ENCODE results near the gene SLC6A11.

Gene SLC6A11

GRCh38 chr3:10946526-10946925 is 130.5 kb downstream of the SLC6A11 start:
- no peak for TF ChIP-seq CTCF (IDR thresholded peaks at IDR 0.05)
- Histone ChIP-seq H3K27ac (no peak overlapping the region), H2AFZ (no peak overlapping the region), H3K79me2 (no peaks in the 10 kb centered on the region), H3K9me3 (ENCODE audit: control insufficient read depth, low read length) (no peaks in the 10 kb centered on the region), H3K4me2 (ENCODE audit: low read length) (no peak overlapping the region), H3K27me3 (ENCODE audit: control insufficient read depth, insufficient read depth, low read length) (no peaks in the 10 kb centered on the region), H3K4me1 (peaks cover 4% of the 10 kb centered on the region), H3K4me3 (ENCODE audit: low read depth, low read length) (no peak overlapping the region), H3K36me3 (ENCODE audit: control insufficient read depth, insufficient read depth, low read length) (no peaks in the 10 kb centered on the region), H3K9ac (no peak overlapping the region)

GRCh38 chr3:10948326-10948725 is 132.3 kb downstream of the SLC6A11 start:
- Histone ChIP-seq H3K4me2 (ENCODE audit: low read length) (no peak overlapping the region), H3K9ac (no peak overlapping the region), H3K4me1 (peaks cover 4% of the 10 kb centered on the region), H3K36me3 (ENCODE audit: control insufficient read depth, insufficient read depth, low read length) (no peaks in the 10 kb centered on the region), H3K9me3 (ENCODE audit: control insufficient read depth, low read length) (no peaks in the 10 kb centered on the region), H3K79me2 (no peaks in the 10 kb centered on the region), H3K27ac (no peak overlapping the region), H3K27me3 (ENCODE audit: control insufficient read depth, insufficient read depth, low read length) (no peaks in the 10 kb centered on the region), H3K4me3 (ENCODE audit: low read depth, low read length) (no peak overlapping the region), H2AFZ (no peak overlapping the region)
- TF ChIP-seq CTCF (IDR thresholded peaks at IDR 0.05): no peak

GRCh38 chr3:10949197-10949596 is 133.2 kb downstream of the SLC6A11 start:
- H3K27me3 ChIP-seq (ENCODE audit: control insufficient read depth, insufficient read depth, low read length): no peaks in the 10 kb centered on the region

GRCh38 chr3:10950476-10951294 is 134.7 kb downstream of the SLC6A11 start:
- Histone ChIP-seq H3K9ac (no peak overlapping the region), H3K27me3 (ENCODE audit: control insufficient read depth, insufficient read depth, low read length) (no peaks in the 10 kb centered on the region), H3K36me3 (ENCODE audit: control insufficient read depth, insufficient read depth, low read length) (no peaks in the 10 kb centered on the region), H3K4me1 (peaks cover 4% of the 10 kb centered on the region), H2AFZ (peak overlapping the region; percentile 25), H3K4me2 (ENCODE audit: low read length) (no peak overlapping the region), H3K4me3 (ENCODE audit: low read depth, low read length) (no peak overlapping the region), H3K79me2 (no peaks in the 10 kb centered on the region), H3K9me3 (ENCODE audit: control insufficient read depth, low read length) (no peaks in the 10 kb centered on the region), H3K27ac (no peak overlapping the region)
- peak; percentile 57 for TF ChIP-seq CTCF (IDR thresholded peaks at IDR 0.05)

More at GRCh38 chr3:10949197-10949596, 133.2 kb downstream of the SLC6A11 start:
- Histone ChIP-seq H3K4me2 (ENCODE audit: low read length) (no peak overlapping the region), H3K36me3 (ENCODE audit: control insufficient read depth, insufficient read depth, low read length) (no peaks in the 10 kb centered on the region), H3K27ac (no peak overlapping the region), H3K4me1 (peaks cover 4% of the 10 kb centered on the region), H3K9me3 (ENCODE audit: control insufficient read depth, low read length) (no peaks in the 10 kb centered on the region), H3K4me3 (ENCODE audit: low read depth, low read length) (no peak overlapping the region), H3K79me2 (no peaks in the 10 kb centered on the region), H2AFZ (no peak overlapping the region), H3K9ac (no peak overlapping the region)
- TF ChIP-seq CTCF (IDR thresholded peaks at IDR 0.05): no peak
